22Rv1 (cell line): ENCODE measurements around the gene TBC1D22B.

Experiments
- ZFX ChIP-seq: fragments of 450-650 bp; IDR thresholded peaks from 2 replicates; pipeline ENCODE4 v1.6.1; 2017; ENCODE audit warnings: antibody characterized with exemption, borderline replicate concordance
- TF ChIP-seq, protein P1 (sequence below): fragments of 450-650 bp; IDR thresholded peaks from 2 replicates; pipeline ENCODE4 v1.5.1; 2017; ENCODE audit warnings: mild to moderate bottlenecking

DNA sequence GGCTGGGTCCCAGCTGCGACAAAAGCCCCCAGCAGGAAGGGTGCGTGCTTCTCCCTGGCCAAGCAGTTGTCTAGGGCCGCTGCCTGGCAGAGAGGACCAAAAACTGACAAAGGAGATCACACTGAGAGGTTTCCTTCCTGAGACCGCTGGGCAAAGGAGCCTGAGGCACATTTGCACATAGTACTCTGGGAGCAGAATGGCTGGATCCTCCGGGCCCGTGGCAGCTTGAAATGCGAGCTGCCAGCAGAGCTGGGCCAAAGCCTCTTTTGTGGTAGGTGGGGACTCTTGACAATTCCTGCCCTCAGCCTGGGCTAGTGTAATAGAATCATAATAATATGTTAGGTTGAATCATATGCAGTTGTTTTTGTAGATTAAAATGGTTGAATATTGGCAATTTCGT, 63.1 kb downstream of the TBC1D22B start:
- TF ChIP-seq, protein P1, sequence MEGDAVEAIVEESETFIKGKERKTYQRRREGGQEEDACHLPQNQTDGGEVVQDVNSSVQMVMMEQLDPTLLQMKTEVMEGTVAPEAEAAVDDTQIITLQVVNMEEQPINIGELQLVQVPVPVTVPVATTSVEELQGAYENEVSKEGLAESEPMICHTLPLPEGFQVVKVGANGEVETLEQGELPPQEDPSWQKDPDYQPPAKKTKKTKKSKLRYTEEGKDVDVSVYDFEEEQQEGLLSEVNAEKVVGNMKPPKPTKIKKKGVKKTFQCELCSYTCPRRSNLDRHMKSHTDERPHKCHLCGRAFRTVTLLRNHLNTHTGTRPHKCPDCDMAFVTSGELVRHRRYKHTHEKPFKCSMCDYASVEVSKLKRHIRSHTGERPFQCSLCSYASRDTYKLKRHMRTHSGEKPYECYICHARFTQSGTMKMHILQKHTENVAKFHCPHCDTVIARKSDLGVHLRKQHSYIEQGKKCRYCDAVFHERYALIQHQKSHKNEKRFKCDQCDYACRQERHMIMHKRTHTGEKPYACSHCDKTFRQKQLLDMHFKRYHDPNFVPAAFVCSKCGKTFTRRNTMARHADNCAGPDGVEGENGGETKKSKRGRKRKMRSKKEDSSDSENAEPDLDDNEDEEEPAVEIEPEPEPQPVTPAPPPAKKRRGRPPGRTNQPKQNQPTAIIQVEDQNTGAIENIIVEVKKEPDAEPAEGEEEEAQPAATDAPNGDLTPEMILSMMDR, result no peak
- no peak for TF ChIP-seq ZFX
